Nasal cavity respiratory epithelium epithelial cell of viscerocranial mucosa (primary cell): ENCODE data around the gene MPZL1. TPM values are rescaled to one million over a fixed set of nuclear protein-coding genes. Genes with fewer than 3 reads are reported as not detected.

Experiments used
- total RNA-seq: library from RNA; depleted of rRNA; stranded (reverse); fragments of >200 nt; gene quantifications from 2 replicates; pipeline ENCODE4 v1.2.3, GENCODE V29; 2014

MPZL1 gene
- 78.6 and 134 TPM in 2 replicates for total RNA-seq

GRCh38 chr1:167721617-167722151, at the start of gene MPZL1:
TSS of gene MPZL1 (plus strand) at chr1:167721982. CDS start at chr1:167722152, 170 bp downstream.

Other genes with a start within 250 kb of the MPZL1 start
- gene CD247, start 203.5 kb upstream of the MPZL1 start, total RNA-seq, result 0.14 TPM in 1 of 2 replicates, not detected in the other
- 83.0 and 192 TPM in 2 replicates for gene CREG1, start 168.2 kb upstream of the MPZL1 start, total RNA-seq
- gene RCSD1, start 91.8 kb upstream of the MPZL1 start, total RNA-seq, result under 0.01 TPM in 1 of 2 replicates, not detected in the other
- under 0.01 TPM in 1 of 2 replicates, not detected in the other for gene ADCY10, start 192.2 kb downstream of the MPZL1 start, total RNA-seq
- gene DCAF6, start 214.7 kb downstream of the MPZL1 start, total RNA-seq, result 32.5 and 67.8 TPM in 2 replicates
- gene MPC2, start 215.1 kb downstream of the MPZL1 start, total RNA-seq, result 13.7 TPM in 2 replicates